ENCODE data around the gene PRRT2.

PRRT2 gene

DNA sequence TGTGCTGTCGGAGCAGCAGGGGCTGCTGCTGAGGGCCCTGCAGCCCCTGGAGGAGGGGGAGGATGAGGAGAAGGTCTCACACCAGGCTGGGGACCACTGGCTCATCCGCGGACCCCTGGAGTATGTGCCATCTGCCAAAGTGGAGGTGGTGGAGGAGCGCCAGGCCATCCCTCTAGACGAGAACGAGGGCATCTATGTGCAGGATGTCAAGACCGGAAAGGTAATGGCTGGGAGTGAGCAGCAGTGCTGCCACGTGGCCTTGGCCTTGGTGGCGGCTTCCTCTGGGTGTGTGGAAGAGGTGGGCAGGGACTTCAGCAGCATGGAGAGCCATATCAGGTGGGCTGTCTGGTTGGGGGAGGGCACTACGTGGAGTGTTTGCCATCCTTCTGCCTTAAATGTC, 28.2 kb downstream of the PRRT2 start:
- Histone ChIP-seq H3K4me3 (ENCODE audit: low read depth, low read length) (no peak overlapping the region), H3K9ac (ENCODE audit: low read depth, low read length) (no peak overlapping the region), H3K27ac (ENCODE audit: low read depth, low read length) (no peak overlapping the region), H3K36me3 (ENCODE audit: control insufficient read depth, insufficient read depth, low read length) (no peaks in the 10 kb centered on the region), H3K9me3 (ENCODE audit: control insufficient read depth, insufficient read depth, low read length) (no peaks in the 10 kb centered on the region), H3K4me1 (ENCODE audit: control insufficient read depth, insufficient read depth, low read length) (no peaks in the 10 kb centered on the region), H3K27me3 (ENCODE audit: control insufficient read depth, insufficient read depth, low read length) (no peaks in the 10 kb centered on the region)

DNA sequence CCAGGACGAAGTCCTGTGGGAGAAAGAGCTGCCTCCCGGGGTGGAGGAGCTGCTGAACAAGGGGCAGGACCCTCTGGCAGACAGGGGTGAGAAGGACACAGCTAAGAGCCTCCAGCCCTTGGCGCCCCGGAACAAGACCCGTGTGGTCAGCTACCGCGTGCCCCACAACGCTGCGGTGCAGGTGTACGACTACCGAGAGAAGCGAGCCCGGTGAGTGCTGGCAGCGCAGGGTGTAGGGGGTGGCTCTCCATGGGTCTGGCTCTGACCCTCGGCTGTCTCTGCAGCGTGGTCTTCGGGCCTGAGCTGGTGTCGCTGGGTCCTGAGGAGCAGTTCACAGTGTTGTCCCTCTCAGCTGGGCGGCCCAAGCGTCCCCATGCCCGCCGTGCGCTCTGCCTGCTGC, 29.6 kb downstream of the PRRT2 start:
- Histone ChIP-seq H3K9ac (ENCODE audit: low read depth, low read length) (no peak overlapping the region), H3K4me1 (ENCODE audit: control insufficient read depth, insufficient read depth, low read length) (no peaks in the 10 kb centered on the region), H3K9me3 (ENCODE audit: control insufficient read depth, insufficient read depth, low read length) (no peaks in the 10 kb centered on the region), H3K4me3 (ENCODE audit: low read depth, low read length) (no peak overlapping the region), H3K27ac (ENCODE audit: low read depth, low read length) (no peak overlapping the region), H3K27me3 (ENCODE audit: control insufficient read depth, insufficient read depth, low read length) (no peaks in the 10 kb centered on the region), H3K36me3 (ENCODE audit: control insufficient read depth, insufficient read depth, low read length) (no peaks in the 10 kb centered on the region)

GRCh38 chr16:29842732-29843346, 30.8 kb downstream of the PRRT2 start:
- Histone ChIP-seq H3K4me3 (ENCODE audit: low read depth, low read length) (no peak overlapping the region), H3K27ac (ENCODE audit: low read depth, low read length) (no peak overlapping the region), H3K27me3 (ENCODE audit: control insufficient read depth, insufficient read depth, low read length) (no peaks in the 10 kb centered on the region), H3K36me3 (ENCODE audit: control insufficient read depth, insufficient read depth, low read length) (no peaks in the 10 kb centered on the region), H3K9me3 (ENCODE audit: control insufficient read depth, insufficient read depth, low read length) (no peaks in the 10 kb centered on the region), H3K4me1 (ENCODE audit: control insufficient read depth, insufficient read depth, low read length) (no peaks in the 10 kb centered on the region), H3K9ac (ENCODE audit: low read depth, low read length) (no peak overlapping the region)

DNA sequence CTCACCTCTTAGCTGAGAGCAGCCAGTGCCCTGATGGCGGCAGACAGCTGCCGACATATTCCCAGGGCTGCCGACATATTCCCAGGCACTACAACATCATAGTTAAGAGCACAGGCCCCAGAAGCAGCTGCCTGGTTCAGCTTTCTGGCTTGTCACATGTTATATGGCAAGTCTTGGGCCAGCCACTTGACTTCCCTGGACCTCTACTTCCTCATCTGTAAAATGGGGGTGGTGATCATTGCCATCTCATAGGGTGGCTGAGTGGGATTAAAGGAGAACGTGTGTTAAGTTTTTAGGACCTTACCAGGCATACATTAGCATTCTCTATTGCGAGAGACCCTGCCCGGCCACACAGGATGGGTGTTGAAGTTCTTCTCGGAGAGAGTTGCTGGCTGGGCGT, 31.9 kb downstream of the PRRT2 start:
- Histone ChIP-seq H3K4me3 (ENCODE audit: low read depth, low read length) (no peak overlapping the region), H3K4me1 (ENCODE audit: control insufficient read depth, insufficient read depth, low read length) (no peaks in the 10 kb centered on the region), H3K27ac (ENCODE audit: low read depth, low read length) (no peak overlapping the region), H3K36me3 (ENCODE audit: control insufficient read depth, insufficient read depth, low read length) (no peaks in the 10 kb centered on the region), H3K9ac (ENCODE audit: low read depth, low read length) (no peak overlapping the region), H3K27me3 (ENCODE audit: control insufficient read depth, insufficient read depth, low read length) (no peaks in the 10 kb centered on the region), H3K9me3 (ENCODE audit: control insufficient read depth, insufficient read depth, low read length) (no peaks in the 10 kb centered on the region)

GRCh38 chr16:29844575-29845331, 32.8 kb downstream of the PRRT2 start:
- H3K36me3 ChIP-seq (ENCODE audit: control insufficient read depth, insufficient read depth, low read length) = no peaks in the 10 kb centered on the region
- H3K9ac ChIP-seq (ENCODE audit: low read depth, low read length) = no peak overlapping the region
- no peaks in the 10 kb centered on the region for H3K27me3 ChIP-seq (ENCODE audit: control insufficient read depth, insufficient read depth, low read length)
- H3K4me1 ChIP-seq (ENCODE audit: control insufficient read depth, insufficient read depth, low read length) = no peaks in the 10 kb centered on the region; the same call in 1 of the 2 replicates
- H3K4me3 ChIP-seq (ENCODE audit: low read depth, low read length) = no peak overlapping the region
- no peak overlapping the region for H3K27ac ChIP-seq (ENCODE audit: low read depth, low read length)
- no peaks in the 10 kb centered on the region for H3K9me3 ChIP-seq (ENCODE audit: control insufficient read depth, insufficient read depth, low read length)

- Histone ChIP-seq H3K4me3 (ENCODE audit: low read depth, low read length) (no peak overlapping the region), H3K36me3 (ENCODE audit: control insufficient read depth, insufficient read depth, low read length) (no peaks in the 10 kb centered on the region), H3K27me3 (ENCODE audit: control insufficient read depth, insufficient read depth, low read length) (no peaks in the 10 kb centered on the region), H3K27ac (ENCODE audit: low read depth, low read length) (no peak overlapping the region), H3K9ac (ENCODE audit: low read depth, low read length) (no peak overlapping the region), H3K9me3 (ENCODE audit: control insufficient read depth, insufficient read depth, low read length) (no peaks in the 10 kb centered on the region), H3K4me1 (ENCODE audit: control insufficient read depth, insufficient read depth, low read length) (no peaks in the 10 kb centered on the region; the same call in 1 of the 2 replicates)
These were observed 33.7 kb downstream of the PRRT2 start for GRCh38 chr16:29845656-29846055.

- Histone ChIP-seq H3K4me3 (ENCODE audit: low read depth, low read length) (no peak overlapping the region), H3K9ac (ENCODE audit: low read depth, low read length) (no peak overlapping the region), H3K9me3 (ENCODE audit: control insufficient read depth, insufficient read depth, low read length) (no peaks in the 10 kb centered on the region), H3K36me3 (ENCODE audit: control insufficient read depth, insufficient read depth, low read length) (no peaks in the 10 kb centered on the region), H3K27me3 (ENCODE audit: control insufficient read depth, insufficient read depth, low read length) (no peaks in the 10 kb centered on the region), H3K4me1 (ENCODE audit: control insufficient read depth, insufficient read depth, low read length) (no peaks in the 10 kb centered on the region; the same call in 1 of the 2 replicates), H3K27ac (ENCODE audit: low read depth, low read length) (no peak overlapping the region)
These were observed 36.7 kb downstream of the PRRT2 start for GRCh38 chr16:29848420-29849297.

DNA sequence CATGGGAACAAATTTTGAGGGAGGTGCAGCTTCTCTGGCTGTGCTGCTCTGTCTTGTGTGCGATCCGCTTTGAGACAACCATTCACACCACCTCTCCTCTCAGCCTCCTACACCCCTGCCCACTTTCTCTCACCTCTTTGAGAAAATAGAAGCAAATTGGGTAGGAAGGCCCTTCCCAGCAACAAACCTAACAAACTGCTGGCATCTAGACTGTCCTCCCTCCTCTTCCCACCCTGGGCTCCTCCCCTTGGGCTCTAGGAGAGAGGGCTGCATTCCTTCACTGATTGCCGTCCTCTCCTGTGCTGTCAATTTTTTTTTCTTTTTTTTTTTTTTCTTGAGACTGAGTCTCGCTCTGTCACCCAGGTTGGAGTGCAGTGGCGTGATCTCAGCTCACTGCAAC, 37.5 kb downstream of the PRRT2 start:
- H3K27ac ChIP-seq (ENCODE audit: low read depth, low read length) = no peak overlapping the region
- H3K9me3 ChIP-seq (ENCODE audit: control insufficient read depth, insufficient read depth, low read length) = no peaks in the 10 kb centered on the region
- no peak overlapping the region for H3K9ac ChIP-seq (ENCODE audit: low read depth, low read length)
- no peaks in the 10 kb centered on the region; the same call in 1 of the 2 replicates for H3K4me1 ChIP-seq (ENCODE audit: control insufficient read depth, insufficient read depth, low read length)
- H3K27me3 ChIP-seq (ENCODE audit: control insufficient read depth, insufficient read depth, low read length) = no peaks in the 10 kb centered on the region
- no peaks in the 10 kb centered on the region for H3K36me3 ChIP-seq (ENCODE audit: control insufficient read depth, insufficient read depth, low read length)
- H3K4me3 ChIP-seq (ENCODE audit: low read depth, low read length) = no peak overlapping the region

- Histone ChIP-seq H3K27ac (ENCODE audit: low read depth, low read length) (no peak overlapping the region), H3K9ac (ENCODE audit: low read depth, low read length) (no peak overlapping the region), H3K9me3 (ENCODE audit: control insufficient read depth, insufficient read depth, low read length) (no peaks in the 10 kb centered on the region), H3K36me3 (ENCODE audit: control insufficient read depth, insufficient read depth, low read length) (no peaks in the 10 kb centered on the region), H3K4me1 (ENCODE audit: control insufficient read depth, insufficient read depth, low read length) (no peaks in the 10 kb centered on the region; the same call in 1 of the 2 replicates), H3K4me3 (ENCODE audit: low read depth, low read length) (no peak overlapping the region), H3K27me3 (ENCODE audit: control insufficient read depth, insufficient read depth, low read length) (no peaks in the 10 kb centered on the region)
These were observed 39.0 kb downstream of the PRRT2 start for GRCh38 chr16:29850998-29851397.

- Histone ChIP-seq H3K27me3 (ENCODE audit: control insufficient read depth, insufficient read depth, low read length) (no peaks in the 10 kb centered on the region), H3K4me1 (ENCODE audit: control insufficient read depth, insufficient read depth, low read length) (no peaks in the 10 kb centered on the region; the same call in 1 of the 2 replicates), H3K9me3 (ENCODE audit: control insufficient read depth, insufficient read depth, low read length) (no peaks in the 10 kb centered on the region), H3K36me3 (ENCODE audit: control insufficient read depth, insufficient read depth, low read length) (no peaks in the 10 kb centered on the region), H3K4me3 (ENCODE audit: low read depth, low read length) (no peak overlapping the region), H3K27ac (ENCODE audit: low read depth, low read length) (no peak overlapping the region), H3K9ac (ENCODE audit: low read depth, low read length) (no peak overlapping the region)
These were observed 40.7 kb downstream of the PRRT2 start for GRCh38 chr16:29852654-29853053.
